Vagina (tissue), 2 donors: Measurements from ENCODE around the gene DCLRE1B. TPM values are rescaled to one million over a fixed set of nuclear protein-coding genes. Genes with fewer than 3 reads are reported as not detected.

Source experiments
- DNase-seq, 2 donors: peaks; one replicate each; pipeline ENCODE4 v3.0.0-alpha.2; 2017; ENCODE audit errors: extremely low spot score in 2 of 2
- H3K27ac ChIP-seq: fragments of 200-600 bp; sonication (generic); one replicate; pipeline ENCODE4 v1.5.1; 2019
- H3K27me3 ChIP-seq: fragments of 200-600 bp; sonication (generic); one replicate; pipeline ENCODE4 v1.5.1; 2019
- H3K36me3 ChIP-seq, 2 donors: fragments of 200-600 bp; sonication (generic); one replicate each; pipeline ENCODE4 v1.5.1; 2017 to 2019
- H3K4me1 ChIP-seq: fragments of 200-600 bp; sonication (generic); one replicate; pipeline ENCODE4 v1.5.1; 2019
- H3K4me3 ChIP-seq, 2 donors: fragments of 200-600 bp; sonication (generic); 1 replicate in 1 of 2; 2 replicates in 1 of 2; pipeline ENCODE4 v1.5.1; 2016 to 2019
- H3K9me3 ChIP-seq: fragments of 200-600 bp; sonication (generic); one replicate; pipeline ENCODE4 v1.5.1; 2019
- POLR2A ChIP-seq, 2 donors: fragments of 450-650 bp; IDR thresholded peaks; one replicate each; pipeline ENCODE4 v1.6.1; 2017; ENCODE audit warnings: antibody characterized with exemption in 2 of 2, mild to moderate bottlenecking in 2 of 2, moderate library complexity in 2 of 2
- POLR2AphosphoS5 ChIP-seq, 2 donors: sonication (generic); formaldehyde crosslinking; IDR thresholded peaks; one replicate each; pipeline ENCODE4 v1.9.0; 2017; ENCODE audit warnings: antibody characterized with exemption in 2 of 2, mild to moderate bottlenecking in 2 of 2, low read depth in 1 of 2; ENCODE audit not compliant: insufficient read depth in 1 of 2
- intact Hi-C: fragments of 100-400 bp; cut with DNase I; formaldehyde crosslinking; loops from one replicate; pipeline ENCODE4 v1.15.1; 2023
- total RNA-seq: library from RNA; depleted of rRNA; stranded (reverse); fragments of >200 nt; gene quantifications from one replicate; pipeline ENCODE4 v1.2.3, GENCODE V29; 2016
- TF ChIP-seq, protein P1 (sequence below), 3 experiments: fragments of 450-650 bp in 2 of 3; fragments of 200-600 bp in 1 of 3; sonication (generic) in 1 of 3; IDR thresholded peaks; one replicate each; pipeline ENCODE4 v1.5.1; 2017 to 2019; ENCODE audit warnings: antibody characterized with exemption in 3 of 3, mild to moderate bottlenecking in 2 of 3, moderate library complexity in 2 of 3

Gene DCLRE1B
- total RNA-seq, 1 donor from 2014 or later = 5.2 TPM

- Histone ChIP-seq H3K36me3 (peaks cover 0 to 16% of the 10 kb centered on the region in 2 donors), H3K4me1 (peaks cover 74% of the 10 kb centered on the region), H3K27me3 (no peaks in the 10 kb centered on the region), H3K4me3 (no peak overlapping the region), H3K9me3 (no peaks in the 10 kb centered on the region), H3K27ac (no peak overlapping the region)
- TF ChIP-seq POLR2AphosphoS5 (IDR thresholded peaks at IDR 0.05; ENCODE audit: insufficient read depth in 1 of 2, low read depth in 1 of 2) (no peak), POLR2A (IDR thresholded peaks at IDR 0.05) (no peak)
- TF ChIP-seq, protein P1, sequence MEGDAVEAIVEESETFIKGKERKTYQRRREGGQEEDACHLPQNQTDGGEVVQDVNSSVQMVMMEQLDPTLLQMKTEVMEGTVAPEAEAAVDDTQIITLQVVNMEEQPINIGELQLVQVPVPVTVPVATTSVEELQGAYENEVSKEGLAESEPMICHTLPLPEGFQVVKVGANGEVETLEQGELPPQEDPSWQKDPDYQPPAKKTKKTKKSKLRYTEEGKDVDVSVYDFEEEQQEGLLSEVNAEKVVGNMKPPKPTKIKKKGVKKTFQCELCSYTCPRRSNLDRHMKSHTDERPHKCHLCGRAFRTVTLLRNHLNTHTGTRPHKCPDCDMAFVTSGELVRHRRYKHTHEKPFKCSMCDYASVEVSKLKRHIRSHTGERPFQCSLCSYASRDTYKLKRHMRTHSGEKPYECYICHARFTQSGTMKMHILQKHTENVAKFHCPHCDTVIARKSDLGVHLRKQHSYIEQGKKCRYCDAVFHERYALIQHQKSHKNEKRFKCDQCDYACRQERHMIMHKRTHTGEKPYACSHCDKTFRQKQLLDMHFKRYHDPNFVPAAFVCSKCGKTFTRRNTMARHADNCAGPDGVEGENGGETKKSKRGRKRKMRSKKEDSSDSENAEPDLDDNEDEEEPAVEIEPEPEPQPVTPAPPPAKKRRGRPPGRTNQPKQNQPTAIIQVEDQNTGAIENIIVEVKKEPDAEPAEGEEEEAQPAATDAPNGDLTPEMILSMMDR (IDR thresholded peaks at IDR 0.05) = no peak
- intact Hi-C loops = no loop called here
- DNase-seq = no peak
Observed at GRCh38 chr1:113937146-113937545, 32.0 kb downstream of the DCLRE1B start.

DNA sequence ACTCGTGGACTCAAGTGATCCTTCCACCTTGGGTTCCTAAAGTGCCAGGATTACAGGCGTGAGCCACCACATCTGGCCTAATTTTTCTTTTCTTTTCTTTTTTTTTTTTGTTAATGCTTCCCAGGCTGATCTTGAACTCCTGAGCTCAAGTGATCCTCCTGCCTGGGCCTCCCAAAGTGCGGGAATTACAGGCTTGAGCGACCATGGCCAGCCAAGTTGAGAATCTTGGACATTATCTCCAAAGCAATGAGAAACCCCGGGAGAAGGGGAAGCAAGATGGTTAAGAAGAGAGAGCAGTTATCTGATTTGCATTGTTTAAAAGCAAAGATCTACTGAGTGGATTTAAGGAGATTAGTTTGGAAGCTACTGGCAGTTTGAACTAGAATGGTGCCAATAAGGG is 33.1 kb downstream of the DCLRE1B start:
- no peak overlapping the region for H3K4me3 ChIP-seq
- intact Hi-C loops = no loop called here
- peaks cover 0 to 16% of the 10 kb centered on the region in 2 donors for H3K36me3 ChIP-seq
- TF ChIP-seq POLR2AphosphoS5 (IDR thresholded peaks at IDR 0.05; ENCODE audit: insufficient read depth in 1 of 2, low read depth in 1 of 2) (no peak), POLR2A (IDR thresholded peaks at IDR 0.05) (no peak)
- TF ChIP-seq, protein P1 (IDR thresholded peaks at IDR 0.05) = no peak
- H3K27ac ChIP-seq = no peak overlapping the region
- DNase-seq = no peak
- H3K27me3 ChIP-seq = no peaks in the 10 kb centered on the region
- H3K4me1 ChIP-seq = peaks cover 64% of the 10 kb centered on the region
- H3K9me3 ChIP-seq = no peaks in the 10 kb centered on the region

DNA sequence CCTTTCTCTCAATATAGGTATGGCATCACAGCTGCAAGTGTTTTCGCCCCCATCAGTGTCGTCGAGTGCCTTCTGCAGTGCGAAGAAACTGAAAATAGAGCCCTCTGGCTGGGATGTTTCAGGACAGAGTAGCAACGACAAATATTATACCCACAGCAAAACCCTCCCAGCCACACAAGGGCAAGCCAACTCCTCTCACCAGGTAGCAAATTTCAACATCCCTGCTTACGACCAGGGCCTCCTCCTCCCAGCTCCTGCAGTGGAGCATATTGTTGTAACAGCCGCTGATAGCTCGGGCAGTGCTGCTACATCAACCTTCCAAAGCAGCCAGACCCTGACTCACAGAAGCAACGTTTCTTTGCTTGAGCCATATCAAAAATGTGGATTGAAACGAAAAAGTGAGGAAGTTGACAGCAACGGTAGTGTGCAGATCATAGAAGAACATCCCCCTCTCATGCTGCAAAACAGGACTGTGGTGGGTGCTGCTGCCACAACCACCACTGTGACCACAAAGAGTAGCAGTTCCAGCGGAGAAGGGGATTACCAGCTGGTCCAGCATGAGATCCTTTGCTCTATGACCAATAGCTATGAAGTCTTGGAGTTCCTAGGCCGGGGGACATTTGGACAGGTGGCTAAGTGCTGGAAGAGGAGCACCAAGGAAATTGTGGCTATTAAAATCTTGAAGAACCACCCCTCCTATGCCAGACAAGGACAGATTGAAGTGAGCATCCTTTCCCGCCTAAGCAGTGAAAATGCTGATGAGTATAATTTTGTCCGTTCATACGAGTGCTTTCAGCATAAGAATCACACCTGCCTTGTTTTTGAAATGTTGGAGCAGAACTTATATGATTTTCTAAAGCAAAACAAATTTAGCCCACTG is 35.5 kb downstream of the DCLRE1B start:
- H3K4me1 ChIP-seq = peaks cover 61% of the 10 kb centered on the region
- H3K27ac ChIP-seq = no peak overlapping the region
- DNase-seq = no peak
- intact Hi-C loops = no loop called here
- TF ChIP-seq, protein P1 (IDR thresholded peaks at IDR 0.05) = no peak
- TF ChIP-seq POLR2A (IDR thresholded peaks at IDR 0.05) (no peak), POLR2AphosphoS5 (IDR thresholded peaks at IDR 0.05; ENCODE audit: insufficient read depth in 1 of 2, low read depth in 1 of 2) (no peak)
- H3K9me3 ChIP-seq = no peaks in the 10 kb centered on the region
- H3K27me3 ChIP-seq = no peaks in the 10 kb centered on the region
- no peak overlapping the region for H3K4me3 ChIP-seq
- H3K36me3 ChIP-seq = peaks cover 0 to 16% of the 10 kb centered on the region in 2 donors

DNA sequence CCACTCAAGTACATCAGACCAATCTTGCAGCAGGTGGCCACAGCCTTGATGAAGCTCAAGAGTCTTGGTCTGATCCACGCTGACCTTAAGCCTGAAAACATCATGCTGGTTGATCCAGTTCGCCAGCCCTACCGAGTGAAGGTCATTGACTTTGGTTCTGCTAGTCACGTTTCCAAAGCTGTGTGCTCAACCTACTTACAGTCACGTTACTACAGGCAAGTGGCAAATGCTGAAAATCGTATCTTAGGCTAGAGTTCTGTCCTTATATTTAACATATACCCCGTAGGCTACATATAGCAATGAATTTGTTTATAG is 36.1 kb downstream of the DCLRE1B start:
- H3K4me3 ChIP-seq = no peak overlapping the region
- H3K27me3 ChIP-seq = no peaks in the 10 kb centered on the region
- H3K4me1 ChIP-seq = peaks cover 58% of the 10 kb centered on the region
- no peaks in the 10 kb centered on the region for H3K9me3 ChIP-seq
- no peak for TF ChIP-seq POLR2AphosphoS5 (IDR thresholded peaks at IDR 0.05; ENCODE audit: insufficient read depth in 1 of 2, low read depth in 1 of 2)
- no peak for TF ChIP-seq POLR2A (IDR thresholded peaks at IDR 0.05)
- TF ChIP-seq, protein P1 (IDR thresholded peaks at IDR 0.05) = no peak
- no peak overlapping the region for H3K27ac ChIP-seq
- intact Hi-C loops = no loop called here
- H3K36me3 ChIP-seq = peaks cover 0 to 16% of the 10 kb centered on the region in 2 donors
- DNase-seq = no peak

DNA sequence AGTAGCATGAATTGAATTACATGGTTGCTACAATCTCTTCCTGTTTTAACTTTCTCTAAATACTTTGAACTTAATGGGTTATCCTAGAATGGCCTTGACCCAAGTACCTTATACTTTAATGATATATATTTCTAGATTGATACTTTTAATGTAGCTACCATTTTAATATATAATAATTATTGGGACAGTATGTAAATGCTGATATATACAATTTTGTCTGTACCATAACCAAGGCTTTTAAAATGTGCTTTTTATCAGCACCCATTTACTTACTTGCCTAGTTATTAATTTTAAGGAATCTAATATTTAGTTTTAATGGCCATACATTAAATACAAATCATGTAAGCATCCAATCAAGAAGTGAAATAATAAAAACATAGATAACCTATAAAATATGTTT is 37.4 kb downstream of the DCLRE1B start:
- intact Hi-C loops = no loop called here
- no peak for TF ChIP-seq POLR2AphosphoS5 (IDR thresholded peaks at IDR 0.05; ENCODE audit: insufficient read depth in 1 of 2, low read depth in 1 of 2)
- TF ChIP-seq, protein P1 (IDR thresholded peaks at IDR 0.05) = no peak
- Histone ChIP-seq H3K4me3 (no peak overlapping the region), H3K4me1 (peaks cover 58% of the 10 kb centered on the region), H3K36me3 (peaks cover 0 to 16% of the 10 kb centered on the region in 2 donors), H3K9me3 (no peaks in the 10 kb centered on the region), H3K27ac (no peak overlapping the region), H3K27me3 (no peaks in the 10 kb centered on the region)
- DNase-seq = no peak
